ENCODE results near the gene PLA1A.

DNA sequence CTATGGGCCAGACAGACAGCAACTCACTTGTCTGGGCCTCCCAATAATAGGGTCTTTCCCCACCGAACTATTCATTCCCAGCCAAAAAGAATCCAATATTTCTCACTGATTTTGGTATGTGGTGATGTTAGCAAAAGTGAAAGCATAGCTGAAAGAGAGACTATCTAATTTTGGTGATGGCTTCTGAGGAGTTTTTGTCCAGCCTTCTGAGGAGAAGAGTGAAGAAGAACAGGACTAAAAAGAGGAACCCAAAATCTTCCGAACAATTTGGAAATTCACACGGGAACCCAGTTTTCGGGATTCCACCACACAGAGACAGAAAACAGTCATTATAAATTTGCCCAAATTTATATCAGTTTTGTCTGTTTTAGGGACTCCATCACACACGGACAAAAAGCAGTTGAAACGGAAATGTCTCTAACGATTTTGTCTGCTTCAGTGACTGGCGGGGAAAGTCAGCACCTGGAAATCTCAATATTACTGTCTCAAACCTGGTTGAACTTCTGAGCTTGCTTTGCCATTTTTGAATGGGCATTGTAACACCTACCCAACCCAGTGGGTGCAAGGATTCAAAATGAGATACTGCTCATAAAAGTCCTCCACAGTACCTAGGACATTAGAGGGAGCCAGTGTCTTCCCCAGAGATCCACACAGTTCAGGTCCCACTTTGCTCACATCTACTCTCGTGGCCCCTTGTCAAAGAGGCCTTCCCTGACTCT is 47.3 kb upstream of the PLA1A start:
- TF ChIP-seq, protein P1, sequence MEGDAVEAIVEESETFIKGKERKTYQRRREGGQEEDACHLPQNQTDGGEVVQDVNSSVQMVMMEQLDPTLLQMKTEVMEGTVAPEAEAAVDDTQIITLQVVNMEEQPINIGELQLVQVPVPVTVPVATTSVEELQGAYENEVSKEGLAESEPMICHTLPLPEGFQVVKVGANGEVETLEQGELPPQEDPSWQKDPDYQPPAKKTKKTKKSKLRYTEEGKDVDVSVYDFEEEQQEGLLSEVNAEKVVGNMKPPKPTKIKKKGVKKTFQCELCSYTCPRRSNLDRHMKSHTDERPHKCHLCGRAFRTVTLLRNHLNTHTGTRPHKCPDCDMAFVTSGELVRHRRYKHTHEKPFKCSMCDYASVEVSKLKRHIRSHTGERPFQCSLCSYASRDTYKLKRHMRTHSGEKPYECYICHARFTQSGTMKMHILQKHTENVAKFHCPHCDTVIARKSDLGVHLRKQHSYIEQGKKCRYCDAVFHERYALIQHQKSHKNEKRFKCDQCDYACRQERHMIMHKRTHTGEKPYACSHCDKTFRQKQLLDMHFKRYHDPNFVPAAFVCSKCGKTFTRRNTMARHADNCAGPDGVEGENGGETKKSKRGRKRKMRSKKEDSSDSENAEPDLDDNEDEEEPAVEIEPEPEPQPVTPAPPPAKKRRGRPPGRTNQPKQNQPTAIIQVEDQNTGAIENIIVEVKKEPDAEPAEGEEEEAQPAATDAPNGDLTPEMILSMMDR (conservative IDR thresholded peaks at IDR 0.05) = no peak
- TF ChIP-seq EZH2 (IDR thresholded peaks at IDR 0.05; ENCODE audit: low read depth) = no peak

Data from PC-9 (cell line).